Astrocyte (in vitro differentiated cells and primary cell): Measurements from ENCODE around the gene AKAP13.

Experiments
- EZH2 ChIP-seq: IDR thresholded peaks from 2 replicates; pipeline ENCODE4 v1.6.1; 2012; ENCODE audit warnings: mild to moderate bottlenecking, low read length, inconsistent platforms; ENCODE audit not compliant: insufficient read depth
- TF ChIP-seq, protein P1 (sequence below): IDR thresholded peaks from 2 replicates; pipeline ENCODE4 v1.5.1; 2011; ENCODE audit warnings: low read depth, mild to moderate bottlenecking, inconsistent platforms, low read length, moderate library complexity; ENCODE audit not compliant: insufficient read depth

DNA sequence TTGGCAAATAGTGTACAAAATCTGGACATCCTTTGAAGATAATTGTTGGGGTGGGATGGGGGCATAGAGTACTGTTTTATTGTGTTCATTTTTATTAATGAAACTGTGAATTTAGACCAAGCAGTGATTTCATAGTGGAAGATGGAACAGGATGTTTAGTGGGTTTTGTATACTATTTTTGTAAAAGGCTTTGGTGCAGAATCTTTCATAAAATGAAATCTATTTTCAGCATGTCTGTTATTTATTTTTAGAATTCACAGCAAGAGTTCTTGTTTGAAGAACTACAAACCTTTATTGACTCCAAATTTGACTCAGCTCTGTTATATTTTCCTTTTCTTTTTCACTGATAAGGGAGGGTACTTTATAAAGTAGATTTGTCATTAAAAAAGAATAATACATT is 145.4 kb downstream of the AKAP13 start:
- TF ChIP-seq, protein P1, sequence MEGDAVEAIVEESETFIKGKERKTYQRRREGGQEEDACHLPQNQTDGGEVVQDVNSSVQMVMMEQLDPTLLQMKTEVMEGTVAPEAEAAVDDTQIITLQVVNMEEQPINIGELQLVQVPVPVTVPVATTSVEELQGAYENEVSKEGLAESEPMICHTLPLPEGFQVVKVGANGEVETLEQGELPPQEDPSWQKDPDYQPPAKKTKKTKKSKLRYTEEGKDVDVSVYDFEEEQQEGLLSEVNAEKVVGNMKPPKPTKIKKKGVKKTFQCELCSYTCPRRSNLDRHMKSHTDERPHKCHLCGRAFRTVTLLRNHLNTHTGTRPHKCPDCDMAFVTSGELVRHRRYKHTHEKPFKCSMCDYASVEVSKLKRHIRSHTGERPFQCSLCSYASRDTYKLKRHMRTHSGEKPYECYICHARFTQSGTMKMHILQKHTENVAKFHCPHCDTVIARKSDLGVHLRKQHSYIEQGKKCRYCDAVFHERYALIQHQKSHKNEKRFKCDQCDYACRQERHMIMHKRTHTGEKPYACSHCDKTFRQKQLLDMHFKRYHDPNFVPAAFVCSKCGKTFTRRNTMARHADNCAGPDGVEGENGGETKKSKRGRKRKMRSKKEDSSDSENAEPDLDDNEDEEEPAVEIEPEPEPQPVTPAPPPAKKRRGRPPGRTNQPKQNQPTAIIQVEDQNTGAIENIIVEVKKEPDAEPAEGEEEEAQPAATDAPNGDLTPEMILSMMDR = no peak
- TF ChIP-seq EZH2 = no peak
